GM12875 (cell line): ENCODE data around the gene MDFIC.

ENCODE experiments used
- H3K4me3 ChIP-seq: one replicate; pipeline ENCODE4 v1.5.1; 2011; ENCODE audit warnings: low read depth, low read length, control low read depth
- CTCF ChIP-seq: IDR thresholded peaks from 2 replicates; pipeline ENCODE4 v1.5.1; 2011; ENCODE audit warnings: low read depth, mild to moderate bottlenecking, control low read depth, inconsistent platforms, low read length, moderate library complexity, borderline replicate concordance; ENCODE audit not compliant: insufficient read depth

MDFIC gene

GRCh38 chr7:114986190-114987180 lies 64.6 kb downstream of the MDFIC start:
- TF ChIP-seq CTCF: no peak

GRCh38 chr7:114988026-114988425 lies 66.1 kb downstream of the MDFIC start:
- no peak for TF ChIP-seq CTCF
- H3K4me3 ChIP-seq: no peak overlapping the region

More at GRCh38 chr7:114986190-114987180, 64.6 kb downstream of the MDFIC start:
- H3K4me3 ChIP-seq: no peak overlapping the region

- no peak overlapping the region for H3K4me3 ChIP-seq
- TF ChIP-seq CTCF: no peak
Measured at GRCh38 chr7:114988755-114989375, 67.0 kb downstream of the MDFIC start.

- H3K4me3 ChIP-seq: no peak overlapping the region
- TF ChIP-seq CTCF: no peak
Measured at GRCh38 chr7:114989531-114989930, 67.6 kb downstream of the MDFIC start.

- TF ChIP-seq CTCF: no peak
- H3K4me3 ChIP-seq: no peak overlapping the region
Measured at GRCh38 chr7:114997487-114998404, 75.9 kb downstream of the MDFIC start.

GRCh38 chr7:115004121-115004520 lies 82.2 kb downstream of the MDFIC start:
- no peak for TF ChIP-seq CTCF
- H3K4me3 ChIP-seq: no peak overlapping the region
